Measurements from ENCODE around the gene PRKAA2. TPM values are rescaled to one million over a fixed set of nuclear protein-coding genes. Genes with fewer than 3 reads are reported as not detected.

The PRKAA2 gene
- total and polyA plus RNA-seq, 9 donors, result 0.81 to 5.4 (median 3.5) TPM

DNA sequence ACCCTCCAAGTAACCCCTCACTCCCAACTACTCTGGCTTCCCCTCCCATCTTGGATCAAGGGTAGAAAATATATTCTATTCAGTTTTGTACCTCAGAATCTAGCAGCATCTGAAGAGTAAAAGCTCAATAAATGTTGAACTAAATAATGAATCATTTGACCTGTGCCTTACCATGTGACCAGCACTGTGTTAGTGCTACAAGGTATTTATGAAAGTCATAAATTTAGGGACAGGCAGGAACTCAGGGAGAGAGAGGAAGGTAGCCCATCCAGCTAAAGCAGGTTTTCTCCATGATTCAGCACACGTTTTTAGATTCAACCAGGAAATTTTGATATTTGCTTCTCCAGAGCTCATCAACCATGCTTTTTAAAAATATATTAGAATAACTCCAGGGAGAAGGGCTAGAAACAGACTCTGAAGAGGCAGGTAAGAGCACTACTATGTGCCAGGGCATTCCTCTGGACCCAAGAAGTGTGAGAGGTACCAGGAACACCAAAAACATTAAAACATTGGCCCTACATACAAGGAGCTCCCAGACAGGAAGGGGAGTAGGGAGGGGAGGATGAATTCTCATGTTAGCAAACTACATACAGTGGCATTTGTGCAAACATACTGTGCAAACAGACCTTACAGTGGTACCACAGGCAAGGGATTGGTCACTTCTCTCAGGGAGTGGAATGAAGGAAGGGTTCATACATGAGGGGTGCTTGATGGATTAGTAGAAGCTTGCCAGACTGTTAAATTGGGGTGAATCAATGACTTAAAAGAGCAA, 109.8 kb downstream of the PRKAA2 start:
- 38 to 59% (median 57%) methylated on average over 1 of the region's 1 CpG for WGBS, 3 donors
- Histone ChIP-seq H3K4me1 (ENCODE audit: insufficient read depth) (no peaks in the 10 kb centered on the region), H3K27ac (no peak overlapping the region), H3K4me3 (no peak overlapping the region), H3K27me3 (no peaks in the 10 kb centered on the region), H3K9me3 (no peaks in the 10 kb centered on the region), H3K36me3 (no peaks in the 10 kb centered on the region)
- no peak for TF ChIP-seq EP300 (IDR thresholded peaks at IDR 0.05)
- TF ChIP-seq, protein P1, sequence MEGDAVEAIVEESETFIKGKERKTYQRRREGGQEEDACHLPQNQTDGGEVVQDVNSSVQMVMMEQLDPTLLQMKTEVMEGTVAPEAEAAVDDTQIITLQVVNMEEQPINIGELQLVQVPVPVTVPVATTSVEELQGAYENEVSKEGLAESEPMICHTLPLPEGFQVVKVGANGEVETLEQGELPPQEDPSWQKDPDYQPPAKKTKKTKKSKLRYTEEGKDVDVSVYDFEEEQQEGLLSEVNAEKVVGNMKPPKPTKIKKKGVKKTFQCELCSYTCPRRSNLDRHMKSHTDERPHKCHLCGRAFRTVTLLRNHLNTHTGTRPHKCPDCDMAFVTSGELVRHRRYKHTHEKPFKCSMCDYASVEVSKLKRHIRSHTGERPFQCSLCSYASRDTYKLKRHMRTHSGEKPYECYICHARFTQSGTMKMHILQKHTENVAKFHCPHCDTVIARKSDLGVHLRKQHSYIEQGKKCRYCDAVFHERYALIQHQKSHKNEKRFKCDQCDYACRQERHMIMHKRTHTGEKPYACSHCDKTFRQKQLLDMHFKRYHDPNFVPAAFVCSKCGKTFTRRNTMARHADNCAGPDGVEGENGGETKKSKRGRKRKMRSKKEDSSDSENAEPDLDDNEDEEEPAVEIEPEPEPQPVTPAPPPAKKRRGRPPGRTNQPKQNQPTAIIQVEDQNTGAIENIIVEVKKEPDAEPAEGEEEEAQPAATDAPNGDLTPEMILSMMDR (IDR thresholded peaks at IDR 0.05), result no peak
- TF ChIP-seq POLR2A (IDR thresholded peaks at IDR 0.05), result no peak
- intact Hi-C loops (cut with DNase I), result no loop called here
- no peak for DNase-seq

DNA sequence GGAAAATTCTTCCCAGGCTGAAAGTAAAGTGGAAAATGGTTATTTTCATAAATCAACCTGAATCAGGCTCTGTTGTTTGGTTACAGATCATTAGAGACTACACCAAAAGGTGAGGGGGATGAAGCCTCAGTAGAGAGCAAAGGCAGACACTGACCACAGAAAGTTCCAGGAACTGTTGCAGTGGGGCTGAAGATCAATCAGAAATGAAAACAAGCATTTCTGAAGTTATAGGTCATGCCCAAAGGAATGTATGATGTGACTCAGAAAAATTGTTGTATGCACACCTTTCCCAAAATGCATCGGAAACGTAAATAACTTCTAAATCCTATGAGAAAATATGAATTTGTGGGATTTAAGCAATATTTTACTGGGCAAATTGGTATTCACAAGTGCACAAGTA, 110.8 kb downstream of the PRKAA2 start:
- no peak overlapping the region for H3K4me3 ChIP-seq
- intact Hi-C loops (cut with DNase I), result no loop called here
- no peaks in the 10 kb centered on the region for H3K27me3 ChIP-seq
- H3K9me3 ChIP-seq, result no peaks in the 10 kb centered on the region
- H3K36me3 ChIP-seq, result no peaks in the 10 kb centered on the region
- TF ChIP-seq, protein P1 (IDR thresholded peaks at IDR 0.05), result no peak
- no peak for TF ChIP-seq POLR2A (IDR thresholded peaks at IDR 0.05)
- no peak for TF ChIP-seq EP300 (IDR thresholded peaks at IDR 0.05)
- 67 to 95% (median 93%) methylated on average over 2 of the region's 2 CpGs for whole genome bisulfite sequencing, 3 donors
- H3K4me1 ChIP-seq (ENCODE audit: insufficient read depth), result no peaks in the 10 kb centered on the region
- no peak for DNase-seq
- H3K27ac ChIP-seq, result no peak overlapping the region

DNA sequence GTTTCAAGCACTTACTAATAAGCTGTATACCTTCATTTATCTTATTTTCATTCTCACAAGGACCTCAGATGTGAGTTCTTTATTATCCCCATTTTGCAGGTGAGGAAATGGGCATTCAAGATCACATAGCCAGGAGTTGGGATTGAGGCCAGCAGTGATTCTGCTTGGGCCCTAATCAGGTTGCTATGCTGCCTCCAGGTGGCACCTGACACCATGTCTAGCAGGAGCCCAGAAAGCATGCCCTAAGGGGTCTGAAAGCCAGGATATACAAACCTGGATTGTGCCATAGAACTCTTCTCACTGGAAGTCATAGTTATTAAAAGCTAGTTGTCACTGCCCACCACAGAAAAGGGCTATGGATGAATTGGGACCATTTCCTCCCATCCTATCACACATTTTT, 113.0 kb downstream of the PRKAA2 start:
- intact Hi-C loops (cut with DNase I), result no loop called here
- Histone ChIP-seq H3K36me3 (no peaks in the 10 kb centered on the region), H3K27me3 (no peaks in the 10 kb centered on the region), H3K9me3 (no peaks in the 10 kb centered on the region), H3K4me1 (ENCODE audit: insufficient read depth) (no peaks in the 10 kb centered on the region), H3K27ac (no peak overlapping the region), H3K4me3 (no peak overlapping the region)
- no peak for TF ChIP-seq POLR2A (IDR thresholded peaks at IDR 0.05)
- no peak for TF ChIP-seq EP300 (IDR thresholded peaks at IDR 0.05)
- TF ChIP-seq, protein P1 (IDR thresholded peaks at IDR 0.05), result no peak
- DNase-seq, result no peak

DNA sequence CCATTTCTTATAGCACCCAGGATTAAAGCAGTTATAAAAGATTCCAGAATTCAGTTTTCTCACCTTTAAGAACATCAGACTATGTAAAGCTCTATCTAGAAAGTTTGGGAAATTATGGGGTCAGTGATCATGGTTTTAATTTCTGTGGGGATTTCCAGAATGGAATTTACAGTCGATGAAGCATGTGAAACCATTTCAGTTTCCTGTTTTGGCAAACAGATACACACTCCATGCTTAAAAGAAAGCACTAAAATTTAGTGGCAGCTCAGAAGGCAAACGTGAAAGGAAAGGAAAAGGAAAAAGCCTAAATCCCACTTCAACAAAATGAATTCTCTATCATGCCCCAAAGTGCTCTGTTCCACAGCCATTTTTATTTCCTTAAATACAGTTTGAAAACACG, 113.7 kb downstream of the PRKAA2 start:
- intact Hi-C loops (cut with DNase I), result no loop called here
- TF ChIP-seq EP300 (IDR thresholded peaks at IDR 0.05), result no peak
- no peak for TF ChIP-seq POLR2A (IDR thresholded peaks at IDR 0.05)
- TF ChIP-seq, protein P1 (IDR thresholded peaks at IDR 0.05), result no peak
- Histone ChIP-seq H3K9me3 (no peaks in the 10 kb centered on the region), H3K27ac (no peak overlapping the region), H3K4me1 (ENCODE audit: insufficient read depth) (no peaks in the 10 kb centered on the region), H3K4me3 (no peak overlapping the region), H3K27me3 (no peaks in the 10 kb centered on the region), H3K36me3 (no peaks in the 10 kb centered on the region)
- WGBS, 3 donors, result 17% methylated on average over 3 of the region's 3 CpGs
- DNase-seq, result no peak

Small RNA genes lying within 50 kb of the gene (small RNA-seq; reads per million reads assigned to genes)
- gene AC099789.1, result not detected

Other genes starting within 250 kb of the PRKAA2 start
- gene PLPP3, start 65.8 kb upstream of the PRKAA2 start, total RNA-seq, result 100 to 1,000 TPM in 4 of 7 donors, 10 to 100 TPM in 3; 51.4 to 183 (median 125) TPM
- 100 to 1,000 TPM; 121 to 188 TPM for gene PLPP3, start 65.8 kb upstream of the PRKAA2 start, polyA plus RNA-seq
- 10 to 100 TPM in 1 of 7 donors, 1 to 10 TPM in 4, not detected in 2; 1.2 to 81.5 (median 2.1) TPM for gene FYB2, start 174.1 kb downstream of the PRKAA2 start, total RNA-seq
- under 1 TPM; 0.06 to 0.18 TPM for gene FYB2, start 174.1 kb downstream of the PRKAA2 start, polyA plus RNA-seq
- gene C8A, start 209.5 kb downstream of the PRKAA2 start, total RNA-seq, result under 1 TPM in 1 of 7 donors, not detected in 6; 0.08 TPM
- gene C8A, start 209.5 kb downstream of the PRKAA2 start, polyA plus RNA-seq, result not detected

Measured in ovary (tissue), 9 donors.